ENCODE measurements around the gene AFF2. TPM values are rescaled to one million over a fixed set of nuclear protein-coding genes. Genes with fewer than 3 reads are reported as not detected.

The AFF2 gene
- total RNA-seq, 2 donors from 2014 or later: 7.4 to 16.6 TPM

DNA sequence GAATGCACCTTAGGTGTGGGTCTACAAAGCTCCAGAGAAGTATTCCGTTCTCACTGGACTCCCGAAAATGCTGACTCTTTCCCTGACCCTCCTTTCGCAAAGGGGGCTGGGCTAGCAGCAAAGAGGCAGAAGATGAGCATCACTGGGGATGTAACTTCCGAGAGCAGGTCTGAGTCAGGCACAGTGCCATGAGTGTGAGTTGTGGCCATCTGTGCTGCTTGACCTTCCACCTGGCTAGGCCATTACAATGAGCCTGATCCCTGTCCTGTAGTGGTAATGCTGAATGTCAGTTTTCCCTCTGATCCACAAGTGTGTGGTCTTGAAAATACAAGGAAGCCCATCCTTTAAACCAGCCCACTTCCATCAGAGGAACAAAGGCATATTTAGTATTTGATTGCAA, 479.4 kb downstream of the AFF2 start:
- ATAC-seq (ENCODE audit: insufficient number of reproducible peaks, low FRiP score, low read depth) (no peak), DNase-seq (ENCODE audit: low spot score) (no peak)
- TF ChIP-seq CTCF (IDR thresholded peaks at IDR 0.05): no peak
- H3K4me3 ChIP-seq: no peak overlapping the region
- no peaks in the 10 kb centered on the region for H3K9me3 ChIP-seq
- no peak overlapping the region for H3K27ac ChIP-seq
- no peaks in the 10 kb centered on the region for H3K36me3 ChIP-seq
- H3K4me1 ChIP-seq (ENCODE audit: control insufficient read depth in 1 of 2, low read depth in 2 of 2): no peaks in the 10 kb centered on the region
- no peaks in the 10 kb centered on the region for H3K27me3 ChIP-seq (replicated peaks; ENCODE audit: insufficient read depth)

GRCh38 chrX:148984238-148984637, 483.8 kb downstream of the AFF2 start:
- Histone ChIP-seq H3K9me3 (no peaks in the 10 kb centered on the region), H3K36me3 (no peaks in the 10 kb centered on the region), H3K4me3 (no peak overlapping the region), H3K27me3 (replicated peaks; ENCODE audit: insufficient read depth) (no peaks in the 10 kb centered on the region), H3K27ac (no peak overlapping the region), H3K4me1 (ENCODE audit: control insufficient read depth in 1 of 2, low read depth in 2 of 2) (no peaks in the 10 kb centered on the region)
- TF ChIP-seq CTCF (IDR thresholded peaks at IDR 0.05): no peak
- DNase-seq (ENCODE audit: low spot score): no peak
- no peak for ATAC-seq (ENCODE audit: insufficient number of reproducible peaks, low FRiP score, low read depth)

DNA sequence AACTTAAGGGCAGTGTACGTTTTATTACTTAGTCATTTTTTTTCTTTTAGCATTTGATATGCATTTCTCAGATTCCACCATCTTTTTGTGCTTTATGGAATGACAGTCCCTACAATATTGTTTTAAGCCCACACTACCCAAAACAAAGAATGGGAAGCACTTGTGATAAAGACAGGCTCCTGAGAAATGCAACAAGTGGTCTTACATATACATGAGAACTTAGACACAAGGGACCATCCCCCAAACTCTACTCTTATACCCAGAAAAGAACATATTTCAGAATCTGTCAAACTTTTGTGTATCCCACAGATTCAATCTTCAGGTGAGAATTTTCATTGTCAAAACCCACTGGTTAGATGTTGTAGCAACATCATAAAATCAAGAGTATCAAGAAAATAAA, 491.1 kb downstream of the AFF2 start:
- Histone ChIP-seq H3K36me3 (no peaks in the 10 kb centered on the region), H3K27ac (no peak overlapping the region), H3K4me3 (no peak overlapping the region), H3K27me3 (replicated peaks; ENCODE audit: insufficient read depth) (no peaks in the 10 kb centered on the region), H3K9me3 (no peaks in the 10 kb centered on the region), H3K4me1 (ENCODE audit: control insufficient read depth in 1 of 2, low read depth in 2 of 2) (no peaks in the 10 kb centered on the region)
- DNase-seq (ENCODE audit: low spot score): no peak
- no peak for TF ChIP-seq CTCF (IDR thresholded peaks at IDR 0.05)
- no peak for ATAC-seq (ENCODE audit: insufficient number of reproducible peaks, low FRiP score, low read depth)

GRCh38 chrX:148995661-148996060, 495.2 kb downstream of the AFF2 start:
- Histone ChIP-seq H3K27ac (no peak overlapping the region), H3K4me3 (no peak overlapping the region), H3K4me1 (ENCODE audit: control insufficient read depth in 1 of 2, low read depth in 2 of 2) (no peaks in the 10 kb centered on the region), H3K27me3 (replicated peaks; ENCODE audit: insufficient read depth) (no peaks in the 10 kb centered on the region), H3K36me3 (no peaks in the 10 kb centered on the region), H3K9me3 (no peaks in the 10 kb centered on the region)
- no peak for ATAC-seq (ENCODE audit: insufficient number of reproducible peaks, low FRiP score, low read depth)
- no peak for TF ChIP-seq CTCF (IDR thresholded peaks at IDR 0.05)
- DNase-seq (ENCODE audit: low spot score): no peak

- ATAC-seq (ENCODE audit: insufficient number of reproducible peaks, low FRiP score, low read depth) (no peak), DNase-seq (ENCODE audit: low spot score) (no peak)
- Histone ChIP-seq H3K4me3 (no peak overlapping the region), H3K27ac (no peak overlapping the region), H3K27me3 (replicated peaks; ENCODE audit: insufficient read depth) (no peaks in the 10 kb centered on the region), H3K4me1 (ENCODE audit: control insufficient read depth in 1 of 2, low read depth in 2 of 2) (no peaks in the 10 kb centered on the region), H3K36me3 (no peaks in the 10 kb centered on the region), H3K9me3 (no peaks in the 10 kb centered on the region)
- TF ChIP-seq CTCF (IDR thresholded peaks at IDR 0.05): no peak
Observed at GRCh38 chrX:149002320-149002719, 501.9 kb downstream of the AFF2 start.

All from thoracic aorta (tissue), 2 donors.